OCI-LY3 (cell line): Measurements from ENCODE around the gene PDE10A.

Experiments
- EZH2phosphoT487 ChIP-seq: fragments of 200-600 bp; shearing (Covaris generic); IDR thresholded peaks from 2 replicates; pipeline ENCODE4 v1.6.1; 2018; ENCODE audit warnings: antibody characterized with exemption, mixed run types, low read depth
- TF ChIP-seq, protein P1 (sequence below): fragments of 200-600, 300-600 bp; sonication (generic); IDR thresholded peaks from 2 replicates; pipeline ENCODE4 v1.5.1; 2014; ENCODE audit warnings: antibody characterized with exemption, low read length, low read depth

DNA sequence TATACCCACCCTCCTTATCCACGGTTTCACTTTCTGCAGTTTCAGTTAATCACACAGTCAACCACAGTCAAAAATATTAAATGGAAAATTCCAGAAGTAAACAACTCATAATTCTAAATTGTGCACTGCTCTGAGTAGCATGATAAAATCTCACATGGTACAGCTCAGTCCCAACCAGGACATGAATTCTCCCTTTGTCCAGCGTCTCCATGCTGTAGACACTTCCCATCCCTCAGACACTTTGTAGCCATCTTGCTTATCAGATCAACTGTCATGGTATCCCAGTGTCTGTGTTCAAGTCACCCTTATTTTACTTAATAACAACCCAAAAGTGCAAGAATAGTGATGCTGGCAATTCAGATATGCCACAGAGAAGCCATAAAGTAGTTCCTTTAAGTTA, 94.7 kb downstream of the PDE10A start:
- TF ChIP-seq, protein P1, sequence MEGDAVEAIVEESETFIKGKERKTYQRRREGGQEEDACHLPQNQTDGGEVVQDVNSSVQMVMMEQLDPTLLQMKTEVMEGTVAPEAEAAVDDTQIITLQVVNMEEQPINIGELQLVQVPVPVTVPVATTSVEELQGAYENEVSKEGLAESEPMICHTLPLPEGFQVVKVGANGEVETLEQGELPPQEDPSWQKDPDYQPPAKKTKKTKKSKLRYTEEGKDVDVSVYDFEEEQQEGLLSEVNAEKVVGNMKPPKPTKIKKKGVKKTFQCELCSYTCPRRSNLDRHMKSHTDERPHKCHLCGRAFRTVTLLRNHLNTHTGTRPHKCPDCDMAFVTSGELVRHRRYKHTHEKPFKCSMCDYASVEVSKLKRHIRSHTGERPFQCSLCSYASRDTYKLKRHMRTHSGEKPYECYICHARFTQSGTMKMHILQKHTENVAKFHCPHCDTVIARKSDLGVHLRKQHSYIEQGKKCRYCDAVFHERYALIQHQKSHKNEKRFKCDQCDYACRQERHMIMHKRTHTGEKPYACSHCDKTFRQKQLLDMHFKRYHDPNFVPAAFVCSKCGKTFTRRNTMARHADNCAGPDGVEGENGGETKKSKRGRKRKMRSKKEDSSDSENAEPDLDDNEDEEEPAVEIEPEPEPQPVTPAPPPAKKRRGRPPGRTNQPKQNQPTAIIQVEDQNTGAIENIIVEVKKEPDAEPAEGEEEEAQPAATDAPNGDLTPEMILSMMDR = no peak
- no peak for TF ChIP-seq EZH2phosphoT487
